ENCODE measurements around the gene NCMAP. TPM values are rescaled to one million over a fixed set of nuclear protein-coding genes. Genes with fewer than 3 reads are reported as not detected.

Gene NCMAP
- total RNA-seq, 1 donor from 2014 or later = not detected

- Mint-ChIP-seq H3K36me3 (ENCODE audit: low read depth) (no peaks in the 10 kb centered on the region), H3K9me3 (no peaks in the 10 kb centered on the region), H3K27me3 (peaks cover 2% of the 10 kb centered on the region), H3K27ac (no peak overlapping the region), H3K4me1 (no peaks in the 10 kb centered on the region), H3K4me3 (no peak overlapping the region)
- TF ChIP-seq, protein P1, sequence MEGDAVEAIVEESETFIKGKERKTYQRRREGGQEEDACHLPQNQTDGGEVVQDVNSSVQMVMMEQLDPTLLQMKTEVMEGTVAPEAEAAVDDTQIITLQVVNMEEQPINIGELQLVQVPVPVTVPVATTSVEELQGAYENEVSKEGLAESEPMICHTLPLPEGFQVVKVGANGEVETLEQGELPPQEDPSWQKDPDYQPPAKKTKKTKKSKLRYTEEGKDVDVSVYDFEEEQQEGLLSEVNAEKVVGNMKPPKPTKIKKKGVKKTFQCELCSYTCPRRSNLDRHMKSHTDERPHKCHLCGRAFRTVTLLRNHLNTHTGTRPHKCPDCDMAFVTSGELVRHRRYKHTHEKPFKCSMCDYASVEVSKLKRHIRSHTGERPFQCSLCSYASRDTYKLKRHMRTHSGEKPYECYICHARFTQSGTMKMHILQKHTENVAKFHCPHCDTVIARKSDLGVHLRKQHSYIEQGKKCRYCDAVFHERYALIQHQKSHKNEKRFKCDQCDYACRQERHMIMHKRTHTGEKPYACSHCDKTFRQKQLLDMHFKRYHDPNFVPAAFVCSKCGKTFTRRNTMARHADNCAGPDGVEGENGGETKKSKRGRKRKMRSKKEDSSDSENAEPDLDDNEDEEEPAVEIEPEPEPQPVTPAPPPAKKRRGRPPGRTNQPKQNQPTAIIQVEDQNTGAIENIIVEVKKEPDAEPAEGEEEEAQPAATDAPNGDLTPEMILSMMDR (IDR thresholded peaks at IDR 0.05) = no peak
- ChIA-PET POLR2A (no interaction called here), CTCF (interaction anchor here (1.2 kb wide), 1 partner anchor 23 kb away, joined by 5 read pairs; no protein-coding TSS in a partner anchor)
- DNase-seq (no peak), ATAC-seq (ENCODE audit: low read depth) (no peak)
- intact Hi-C loops (cut with micrococcal nuclease) = no loop called here
These were observed 54.1 kb downstream of the NCMAP start for GRCh38 chr1:24609949-24610517.

GRCh38 chr1:24619376-24619775 lies 63.5 kb downstream of the NCMAP start:
- DNase-seq (no peak), ATAC-seq (ENCODE audit: low read depth) (no peak)
- Mint-ChIP-seq H3K27me3 (peaks cover 29% of the 10 kb centered on the region), H3K4me1 (no peaks in the 10 kb centered on the region), H3K36me3 (ENCODE audit: low read depth) (no peaks in the 10 kb centered on the region), H3K9me3 (no peaks in the 10 kb centered on the region), H3K4me3 (no peak overlapping the region), H3K27ac (no peak overlapping the region)
- ChIA-PET CTCF (no interaction called here), POLR2A (no interaction called here)
- TF ChIP-seq, protein P1 (IDR thresholded peaks at IDR 0.05) = no peak
- intact Hi-C loops (cut with micrococcal nuclease) = no loop called here

DNA sequence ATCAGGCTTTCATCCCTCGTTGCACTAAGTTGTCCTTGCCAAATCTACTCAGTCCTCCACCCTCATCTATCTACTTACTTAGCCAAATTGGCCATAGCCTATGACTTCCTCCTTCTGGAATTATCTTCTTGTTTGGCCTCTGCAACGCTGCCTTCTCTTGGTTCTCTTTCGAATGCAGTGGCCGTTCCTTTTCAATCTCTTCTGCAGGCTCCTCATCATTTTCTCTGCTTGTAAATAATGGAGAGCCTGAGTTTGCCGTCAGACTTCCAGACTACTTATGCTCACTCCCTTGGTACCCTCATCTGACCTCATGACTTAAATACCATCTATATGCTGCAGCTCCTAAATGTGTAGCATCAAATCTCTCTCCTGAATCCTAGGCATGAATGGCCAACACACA lies 64.8 kb downstream of the NCMAP start:
- POLR2A ChIA-PET = no interaction called here
- no peaks in the 10 kb centered on the region for H3K36me3 Mint-ChIP-seq (ENCODE audit: low read depth)
- CTCF ChIA-PET = interaction anchor here (0.6 to 0.9 kb wide), 2 partner anchors 11 to 230 kb away, joined by 3 read pairs; no protein-coding TSS in a partner anchor
- ATAC-seq (ENCODE audit: low read depth) = no peak
- TF ChIP-seq, protein P1 (IDR thresholded peaks at IDR 0.05) = no peak
- no peak for DNase-seq
- intact Hi-C loops (cut with micrococcal nuclease) = no loop called here
- H3K4me1 Mint-ChIP-seq = no peaks in the 10 kb centered on the region
- H3K27me3 Mint-ChIP-seq = peaks cover 28% of the 10 kb centered on the region
- no peaks in the 10 kb centered on the region for H3K9me3 Mint-ChIP-seq
- no peak overlapping the region for H3K4me3 Mint-ChIP-seq
- H3K27ac Mint-ChIP-seq = no peak overlapping the region

DNA sequence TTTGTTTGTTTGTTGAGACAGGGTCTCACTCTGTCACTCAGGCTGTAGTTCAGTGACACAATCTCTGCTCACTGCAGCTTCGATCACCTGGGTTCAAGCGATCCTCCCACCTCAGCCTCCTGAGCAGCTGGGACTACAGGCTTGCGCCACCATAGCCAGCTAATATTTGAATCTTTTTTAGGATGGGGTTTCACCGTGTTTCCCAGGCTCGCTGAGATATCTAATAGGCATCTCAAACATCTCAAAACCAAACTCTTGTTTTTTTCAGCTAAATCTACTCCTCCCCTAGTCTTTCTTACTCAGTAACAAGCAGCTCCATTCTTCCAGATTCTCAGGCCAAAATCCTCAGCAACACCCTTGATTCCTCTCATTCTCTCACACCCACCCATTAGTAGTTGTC lies 65.2 kb downstream of the NCMAP start:
- Mint-ChIP-seq H3K27me3 (peaks cover 25% of the 10 kb centered on the region), H3K4me1 (no peaks in the 10 kb centered on the region), H3K4me3 (no peak overlapping the region), H3K9me3 (no peaks in the 10 kb centered on the region), H3K27ac (no peak overlapping the region), H3K36me3 (ENCODE audit: low read depth) (no peaks in the 10 kb centered on the region)
- DNase-seq = no peak
- intact Hi-C loops (cut with micrococcal nuclease) = no loop called here
- CTCF ChIA-PET = interaction anchor here (0.6 to 0.9 kb wide), 2 partner anchors 11 to 230 kb away, joined by 3 read pairs; no protein-coding TSS in a partner anchor
- TF ChIP-seq, protein P1 (IDR thresholded peaks at IDR 0.05) = no peak
- ATAC-seq (ENCODE audit: low read depth) = no peak
- POLR2A ChIA-PET = no interaction called here

- POLR2A ChIA-PET = no interaction called here
- TF ChIP-seq, protein P1 (IDR thresholded peaks at IDR 0.05) = no peak
These were observed 66.3 kb downstream of the NCMAP start for GRCh38 chr1:24622218-24622617.

More at GRCh38 chr1:24622218-24622617, 66.3 kb downstream of the NCMAP start:
- Mint-ChIP-seq H3K4me1 (no peaks in the 10 kb centered on the region), H3K36me3 (ENCODE audit: low read depth) (no peaks in the 10 kb centered on the region), H3K4me3 (no peak overlapping the region), H3K9me3 (no peaks in the 10 kb centered on the region), H3K27me3 (peaks cover 22% of the 10 kb centered on the region), H3K27ac (no peak overlapping the region)
- intact Hi-C loops (cut with micrococcal nuclease) = no loop called here
- CTCF ChIA-PET = interaction anchor here (0.5 kb wide), 1 partner anchor 423 kb away, joined by 3 read pairs; no protein-coding TSS in a partner anchor
- DNase-seq = no peak
- ATAC-seq (ENCODE audit: low read depth) = no peak
